G401 (cell line): ENCODE data around the gene CCHCR1. TPM values are rescaled to one million over a fixed set of nuclear protein-coding genes. Genes with fewer than 3 reads are reported as not detected.
A peak's percentile ranks its signal among the peaks of the same experiment; 100 is the strongest.
"Not testable (repeated sequence)": the region's sequence is repeated elsewhere in the genome, so short reads cannot be mapped to it uniquely, and the experiment has no call there.

Source experiments
- DNase-seq: peaks from one replicate; pipeline ENCODE4 v3.0.0-alpha.2; 2015; ENCODE audit warnings: low spot score
- in situ Hi-C: cut with HindIII; loops from 2 replicates; pipeline ENCODE4 v1.10.0; 2016; ENCODE audit warnings: low sequenced_read_pairs, mixed read lengths
- total RNA-seq: library from RNA; depleted of rRNA; stranded (reverse); fragments of >200 nt; shearing (Covaris generic); gene quantifications from 2 replicates; pipeline ENCODE4 v1.2.3, GENCODE V29; 2014

Gene CCHCR1
- total RNA-seq, 1 experiment from 2014 or later = 37.5 TPM

DNA sequence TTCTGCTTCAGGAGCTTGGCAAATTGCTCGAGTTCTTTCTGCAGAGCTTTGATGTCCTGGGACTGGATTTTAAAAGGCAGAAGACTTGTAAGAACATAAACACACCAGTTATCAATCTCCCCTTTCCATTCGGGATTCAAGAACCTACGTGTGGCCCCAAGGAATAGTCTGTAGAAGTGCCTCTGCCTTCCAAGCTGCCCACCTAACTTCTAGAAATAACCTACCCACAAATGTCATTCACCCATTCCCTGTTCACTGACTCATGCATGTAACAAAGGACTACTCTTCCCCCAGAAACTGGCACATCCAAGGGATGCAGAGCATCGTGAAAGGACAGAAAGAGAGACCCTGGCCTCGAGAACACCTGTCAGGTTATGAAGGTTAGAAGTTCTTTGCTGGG, 8.4 kb upstream of the CCHCR1 start:
- DNase-seq = no peak
- in situ Hi-C loops = no loop called here

DNA sequence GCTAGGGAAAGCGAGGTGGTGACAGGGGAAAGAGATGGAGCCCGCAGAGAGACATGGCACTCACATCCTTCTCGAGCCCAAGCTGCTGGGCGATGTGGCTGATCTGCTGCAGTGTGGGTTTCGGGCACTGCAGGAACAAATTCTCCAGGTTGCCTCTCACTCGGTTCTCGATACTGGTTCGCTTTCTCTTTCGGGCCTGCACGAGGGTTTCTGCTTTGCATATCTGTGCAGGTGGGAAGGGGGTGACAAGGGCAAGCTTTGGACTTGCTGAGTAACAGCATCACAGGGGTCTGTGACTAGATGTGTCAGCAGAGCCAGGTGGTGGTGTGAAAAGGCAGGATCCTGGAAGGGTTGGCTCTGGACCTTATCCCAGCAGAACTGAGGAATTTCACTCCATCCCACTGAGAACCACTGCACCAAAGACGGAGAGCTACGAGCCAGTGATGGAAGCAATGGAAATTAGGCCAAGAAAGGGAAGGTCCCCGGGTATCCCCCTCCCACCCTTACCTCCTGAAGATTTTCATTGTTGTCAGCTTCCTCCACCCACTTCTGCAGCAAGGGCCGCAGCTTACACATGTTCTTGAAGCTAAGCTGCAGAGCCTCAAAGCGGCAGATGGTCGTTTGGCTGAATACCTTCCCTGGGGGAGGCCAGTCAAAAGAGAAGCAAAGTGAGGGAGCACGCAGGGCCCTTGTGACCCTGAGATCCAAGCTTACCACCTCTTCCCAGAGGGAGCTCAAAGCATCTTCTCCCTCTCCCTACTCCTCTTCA, 7.6 kb upstream of the CCHCR1 start:
- DNase-seq, in situ Hi-C loops: not testable (repeated sequence)

DNA sequence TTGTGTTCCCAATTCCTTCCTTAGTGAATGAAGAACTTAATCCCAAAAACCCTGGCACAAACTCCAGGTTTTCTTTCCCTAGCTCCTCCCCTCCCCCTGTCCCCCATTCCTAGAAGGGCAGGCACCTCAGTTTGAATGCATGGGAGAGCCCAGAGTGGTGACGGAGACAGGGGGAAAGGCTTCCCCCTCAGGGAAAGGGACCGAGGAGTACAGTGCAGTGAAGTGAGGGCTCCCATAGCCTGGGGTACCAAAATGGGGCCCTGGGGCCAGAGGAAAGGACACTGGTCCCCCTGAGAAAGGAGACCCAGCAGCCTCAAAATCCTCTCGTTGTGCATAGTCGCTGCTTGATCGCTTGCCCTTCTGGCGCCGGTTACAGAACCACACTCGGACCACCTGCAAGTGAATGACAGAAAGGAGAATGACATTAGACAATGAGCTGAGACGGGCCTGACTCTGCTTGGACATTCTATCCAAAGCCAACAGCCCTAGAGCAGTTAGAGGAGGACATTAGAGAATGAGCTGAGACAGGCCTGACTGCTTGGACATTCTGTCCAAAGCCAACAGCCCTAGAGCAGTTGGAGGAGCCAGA, 7.0 kb upstream of the CCHCR1 start:
- in situ Hi-C loops, DNase-seq: not testable (repeated sequence)

DNA sequence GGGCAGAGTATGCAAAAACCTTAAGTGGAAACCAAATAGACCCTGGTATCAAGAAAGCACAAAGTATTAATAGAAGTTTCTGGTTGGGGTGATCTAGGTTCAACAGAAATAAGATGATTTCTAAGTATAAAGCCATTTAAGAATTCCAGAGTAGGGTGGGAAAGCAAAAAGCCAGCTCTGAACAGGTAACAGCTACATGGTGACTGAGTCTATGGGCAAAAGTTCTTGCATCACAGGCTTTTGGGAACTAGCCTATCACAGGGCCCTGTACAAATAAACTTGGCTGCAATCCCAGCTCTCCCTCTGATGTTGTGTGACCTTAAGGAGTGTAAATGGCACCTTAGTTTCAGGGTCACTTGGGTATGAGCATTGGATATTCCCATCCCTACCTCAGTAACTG, 6.3 kb upstream of the CCHCR1 start:
- no peak for DNase-seq
- in situ Hi-C loops = no loop called here

DNA sequence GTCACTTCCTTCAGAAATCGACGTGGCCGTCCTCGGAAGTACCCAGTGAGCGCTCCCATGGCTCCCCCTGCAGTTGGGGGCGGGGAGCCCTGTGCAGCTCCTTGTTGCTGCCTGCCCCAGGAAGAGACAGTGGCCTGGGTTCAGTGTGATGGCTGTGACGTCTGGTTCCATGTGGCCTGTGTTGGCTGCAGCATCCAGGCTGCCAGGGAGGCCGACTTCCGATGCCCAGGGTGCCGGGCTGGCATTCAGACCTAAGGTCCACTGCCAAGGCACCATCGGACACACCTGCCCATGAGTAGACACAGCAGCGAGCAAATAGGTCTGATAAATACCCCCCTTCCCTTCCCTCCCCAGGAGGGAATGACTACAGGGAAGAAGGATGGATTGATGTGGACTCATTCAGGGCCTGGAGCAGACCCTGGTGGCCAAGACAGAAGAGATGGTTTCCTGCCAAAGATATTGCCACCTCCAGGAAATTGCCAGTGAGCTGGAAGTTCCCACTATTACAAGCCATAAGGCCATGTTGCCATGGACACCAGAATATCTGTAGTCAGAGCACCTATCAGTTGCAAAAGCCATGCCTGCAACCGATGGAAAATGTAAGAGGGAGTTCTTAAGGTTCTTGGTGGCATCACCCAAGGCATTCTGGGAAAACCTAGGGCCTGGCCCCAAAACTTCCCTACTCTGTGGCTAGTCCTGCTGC, 5.0 kb upstream of the CCHCR1 start:
- peak; percentile 78 for DNase-seq
- in situ Hi-C loops = no loop called here

DNA sequence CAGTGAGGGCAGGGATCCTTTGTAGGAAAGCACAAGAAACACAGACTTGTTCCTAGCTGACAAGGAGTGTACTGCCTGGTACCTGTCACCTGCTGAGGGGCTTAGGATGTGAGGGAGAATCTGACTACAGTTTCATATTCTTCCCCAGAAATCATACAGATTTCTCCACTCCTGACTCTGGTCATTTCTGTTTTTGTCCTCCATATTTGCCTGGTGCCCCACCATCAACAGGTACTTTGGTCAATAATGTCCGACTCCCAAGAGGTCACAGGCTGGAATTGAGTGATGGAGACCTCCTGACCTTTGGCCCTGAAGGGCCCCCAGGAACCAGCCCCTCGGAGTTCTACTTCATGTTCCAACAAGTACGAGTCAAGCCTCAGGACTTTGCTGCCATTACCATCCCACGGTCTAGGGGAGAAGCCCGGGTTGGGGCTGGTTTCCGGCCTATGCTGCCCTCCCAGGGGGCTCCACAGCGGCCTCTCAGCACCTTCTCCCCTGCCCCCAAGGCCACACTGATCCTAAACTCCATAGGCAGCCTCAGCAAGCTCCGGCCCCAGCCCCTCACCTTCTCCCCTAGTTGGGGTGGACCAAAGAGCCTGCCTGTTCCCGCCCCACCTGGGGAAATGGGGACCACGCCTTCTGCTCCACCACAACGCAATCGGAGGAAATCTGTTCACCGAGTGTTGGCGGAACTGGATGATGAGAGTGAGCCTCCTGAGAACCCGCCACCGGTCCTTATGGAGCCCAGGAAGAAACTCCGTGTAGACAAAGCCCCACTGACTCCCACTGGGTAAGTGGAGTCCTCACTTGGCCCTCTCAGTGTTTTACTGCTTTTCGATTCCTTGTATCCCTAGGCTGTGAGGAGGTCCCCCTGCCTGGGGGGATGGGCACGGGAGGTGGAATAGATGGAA, 3.9 kb upstream of the CCHCR1 start:
- DNase-seq = no peak
- in situ Hi-C loops = no loop called here

DNA sequence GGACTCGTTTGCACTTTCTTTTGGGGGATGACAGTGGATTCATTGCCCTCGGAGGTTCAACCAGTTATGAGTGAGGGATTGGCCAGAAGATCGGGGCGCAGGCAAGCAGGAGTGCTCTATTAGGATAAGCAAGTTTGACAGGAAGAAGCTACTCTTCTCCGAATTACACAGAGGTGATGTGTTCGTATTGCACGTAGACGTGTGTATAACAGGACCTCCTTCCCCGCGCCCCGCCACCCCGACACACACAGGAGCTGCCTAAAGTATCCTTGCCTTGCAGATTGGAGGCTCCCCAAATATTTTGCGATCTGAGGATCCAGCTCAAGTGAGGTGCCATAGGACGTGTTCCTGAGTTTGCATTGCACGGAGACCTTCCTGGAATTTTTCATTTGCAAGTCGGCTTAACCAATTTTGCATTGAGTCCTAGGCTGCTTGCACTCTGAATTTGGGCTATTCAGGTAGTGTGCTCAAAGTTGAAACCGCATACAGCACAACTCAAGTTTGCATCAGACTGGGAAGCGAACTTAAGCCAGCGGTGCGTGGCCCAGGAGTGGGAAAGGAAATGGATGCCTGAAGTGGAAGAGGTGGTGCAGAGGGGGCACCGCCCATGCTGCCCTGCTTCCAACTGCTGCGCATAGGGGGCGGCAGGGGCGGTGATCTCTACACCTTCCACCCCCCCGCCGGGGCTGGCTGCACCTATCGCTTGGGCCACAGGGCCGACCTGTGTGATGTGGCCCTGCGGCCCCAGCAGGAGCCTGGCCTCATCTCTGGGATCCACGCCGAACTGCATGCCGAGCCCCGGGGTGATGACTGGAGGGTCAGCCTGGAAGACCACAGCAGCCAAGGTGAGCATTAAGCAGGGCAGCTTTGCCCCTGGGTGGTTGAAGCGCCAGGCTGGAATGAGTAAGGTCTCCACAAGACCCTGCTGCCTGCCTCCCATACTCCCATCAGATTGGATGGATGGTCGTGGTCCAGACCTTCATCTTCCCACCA, 1.6 kb upstream of the CCHCR1 start:
- DNase-seq = no peak
- in situ Hi-C loops = no loop called here

DNA sequence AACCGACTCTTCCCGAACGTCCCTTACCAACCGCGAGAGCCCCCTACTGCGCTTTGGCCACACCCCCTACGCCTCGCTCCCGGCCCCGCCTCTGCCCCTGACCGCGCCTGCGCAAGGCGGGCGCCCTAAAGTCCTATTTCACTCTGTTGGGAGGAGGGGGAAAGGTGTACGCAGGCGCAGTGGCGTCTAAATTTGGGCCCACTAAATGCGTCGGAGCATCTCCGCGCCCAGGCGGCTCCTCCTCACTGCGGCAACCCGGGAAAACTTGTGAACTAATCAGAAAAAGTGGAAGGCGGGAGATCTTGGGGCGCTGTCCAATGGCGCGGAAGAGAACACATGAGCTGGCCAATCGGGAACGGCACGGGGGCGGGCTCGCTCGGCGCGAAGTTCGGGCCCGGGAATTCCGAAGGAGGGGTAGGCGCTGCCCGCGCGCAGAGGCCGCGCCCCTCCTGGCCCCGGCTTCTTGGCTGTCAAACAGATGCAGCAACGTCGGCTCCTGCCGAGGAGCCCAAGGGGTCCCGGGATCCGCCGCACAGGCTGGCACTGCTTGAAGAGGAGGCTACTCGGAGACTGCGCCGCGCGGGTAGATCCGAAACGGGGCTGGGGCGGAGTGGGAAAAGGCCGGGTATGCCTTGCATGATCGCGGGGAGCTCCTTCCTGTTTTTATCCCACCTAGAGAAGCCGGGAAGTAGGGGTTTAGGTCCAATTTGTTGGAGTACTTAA, 699 bp upstream of the CCHCR1 start, which contains the start of gene TCF19:
TCF19 (plus strand) TSS at position 450 of the 723 bp plus-strand sequence. CDS start 881 bp downstream, outside the sequence.
- in situ Hi-C loops = no loop called here

DNA sequence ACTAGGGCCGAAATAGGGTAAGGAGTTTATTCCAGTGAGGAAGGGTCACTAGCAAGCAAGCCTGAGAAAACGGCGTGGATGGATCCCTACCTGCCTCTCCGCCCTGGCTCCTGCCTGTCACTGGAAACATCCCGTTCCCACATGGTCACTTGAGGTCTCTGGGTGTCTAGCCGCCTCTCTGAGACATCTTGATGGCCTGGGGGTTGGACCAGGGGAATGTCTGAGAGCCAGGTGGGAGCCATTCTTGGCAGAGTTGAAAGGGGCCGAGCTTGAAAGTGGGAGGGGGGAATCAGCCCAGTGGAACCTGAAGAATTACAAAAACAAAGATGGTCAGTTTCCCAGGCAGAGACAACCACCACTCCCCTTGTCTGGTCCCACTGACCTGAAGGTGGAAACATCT, 961 bp downstream of the CCHCR1 start:
- in situ Hi-C loops = no loop called here
- DNase-seq = no peak

More for the DNA sequence above, 699 bp upstream of the CCHCR1 start, which contains the start of gene TCF19:
- peak; percentile 99 for DNase-seq

DNA sequence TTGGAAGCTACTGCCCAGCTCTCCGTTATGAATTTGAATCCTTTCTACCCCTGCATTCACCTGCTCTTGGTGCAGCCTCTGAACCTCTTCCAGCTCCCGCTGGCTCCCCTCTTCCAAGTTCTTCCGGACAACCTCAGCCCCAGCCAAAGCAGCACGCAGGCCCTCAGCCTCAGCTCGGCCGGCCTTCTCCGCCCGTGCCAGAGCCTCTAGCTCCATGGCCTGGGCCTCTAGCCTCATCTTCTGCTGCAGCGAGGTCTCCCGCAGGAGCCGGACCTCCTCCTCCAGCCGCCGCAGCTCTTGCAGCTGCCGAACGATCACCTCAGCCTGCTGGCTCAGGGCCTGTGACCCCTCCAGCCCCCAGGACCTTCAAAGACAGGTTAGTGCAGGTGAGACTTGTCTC, 3.2 kb downstream of the CCHCR1 start:
- in situ Hi-C loops = no loop called here
- DNase-seq = no peak

DNA sequence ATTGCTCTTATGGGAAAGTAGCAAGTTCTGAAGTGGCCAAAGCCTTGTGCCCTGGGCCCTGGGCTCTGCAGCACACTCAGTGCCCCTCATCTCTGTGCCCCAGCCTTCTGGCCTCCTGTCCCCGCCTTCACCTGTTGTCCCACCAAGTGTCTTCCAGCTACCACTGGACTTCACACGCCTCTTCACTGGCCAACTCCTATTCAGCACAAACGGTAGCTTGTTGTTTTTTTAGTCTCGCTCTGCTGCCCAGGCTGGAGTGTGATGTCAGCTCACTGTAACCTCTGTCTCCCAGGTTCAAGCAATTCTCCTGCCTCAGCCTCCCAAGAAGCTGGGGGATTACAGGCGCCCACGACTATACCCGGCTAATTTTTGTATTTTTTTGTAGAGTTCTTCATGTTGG, 4.8 kb downstream of the CCHCR1 start:
- DNase-seq = no peak
- in situ Hi-C loops = no loop called here

DNA sequence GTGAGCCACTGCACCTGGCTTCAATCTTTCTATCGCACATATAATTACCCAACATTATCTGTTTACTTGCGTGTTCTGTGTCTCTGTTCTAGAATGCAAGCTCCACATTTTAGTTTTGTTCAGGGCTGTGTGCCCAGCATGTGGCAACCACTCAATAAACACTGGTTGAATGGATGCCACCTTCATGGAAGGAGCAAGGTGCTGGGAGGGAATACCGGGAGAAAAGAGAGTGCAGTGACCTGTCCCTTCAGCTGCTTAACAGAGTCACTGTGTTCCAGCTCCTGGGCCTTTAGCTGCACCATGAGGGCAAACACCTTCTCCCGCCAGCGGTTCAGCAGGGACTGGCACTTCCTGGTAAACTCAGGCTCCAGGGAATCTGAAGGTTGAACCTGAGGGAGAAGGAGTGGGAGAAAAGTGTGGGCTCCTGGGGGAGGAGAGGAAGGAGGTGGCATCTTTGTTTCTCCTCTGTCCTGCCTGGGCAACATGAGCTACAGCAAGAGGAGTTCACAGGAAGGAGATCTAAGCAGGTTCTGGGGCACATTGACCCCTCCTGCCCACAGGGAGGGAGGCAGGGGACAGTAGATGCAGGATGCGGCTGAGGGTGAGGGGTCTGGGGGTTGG, 7.7 kb downstream of the CCHCR1 start:
- DNase-seq = no peak
- in situ Hi-C loops = no loop called here

DNA sequence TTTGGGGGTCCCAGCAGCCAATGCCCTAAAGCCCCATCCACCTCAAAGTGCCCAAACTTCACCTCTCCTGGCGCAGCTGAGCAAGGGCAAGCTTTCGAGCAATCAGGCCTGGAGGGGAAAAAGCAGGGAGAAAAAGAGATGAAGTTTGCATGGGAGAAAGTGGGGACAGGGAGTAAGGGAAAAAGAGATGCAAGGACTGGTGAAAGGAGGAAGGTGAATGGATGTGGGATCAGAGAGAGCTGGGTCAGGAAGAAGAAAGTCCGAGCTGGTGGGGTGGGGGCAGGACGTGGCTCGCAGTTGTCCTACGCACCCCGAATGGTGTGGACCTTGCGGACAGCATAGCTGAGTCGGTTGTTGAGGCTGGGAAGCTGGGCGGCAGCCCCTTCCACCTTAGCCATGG, 12.2 kb downstream of the CCHCR1 start:
- no peak for DNase-seq
- in situ Hi-C loops = no loop called here

DNA sequence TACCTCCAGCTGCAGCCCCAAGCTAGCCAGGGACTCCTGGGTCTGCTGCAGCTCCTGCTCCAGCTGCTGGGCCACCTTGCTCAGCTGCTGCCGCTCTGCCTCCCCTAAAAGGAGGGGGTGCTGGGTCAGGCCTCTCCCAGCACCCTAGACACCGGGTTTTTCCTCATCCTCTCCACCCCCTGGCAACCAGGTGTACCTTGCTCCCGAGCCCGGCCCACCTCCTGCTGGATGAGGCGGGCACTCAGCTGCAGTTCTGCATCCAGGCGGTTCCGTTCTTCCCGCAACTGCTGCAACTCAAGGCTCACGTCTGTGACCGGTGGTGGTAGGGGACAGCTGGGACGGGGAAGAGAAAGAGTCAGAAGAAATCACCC, 12.6 kb downstream of the CCHCR1 start:
- in situ Hi-C loops = no loop called here
- no peak for DNase-seq

DNA sequence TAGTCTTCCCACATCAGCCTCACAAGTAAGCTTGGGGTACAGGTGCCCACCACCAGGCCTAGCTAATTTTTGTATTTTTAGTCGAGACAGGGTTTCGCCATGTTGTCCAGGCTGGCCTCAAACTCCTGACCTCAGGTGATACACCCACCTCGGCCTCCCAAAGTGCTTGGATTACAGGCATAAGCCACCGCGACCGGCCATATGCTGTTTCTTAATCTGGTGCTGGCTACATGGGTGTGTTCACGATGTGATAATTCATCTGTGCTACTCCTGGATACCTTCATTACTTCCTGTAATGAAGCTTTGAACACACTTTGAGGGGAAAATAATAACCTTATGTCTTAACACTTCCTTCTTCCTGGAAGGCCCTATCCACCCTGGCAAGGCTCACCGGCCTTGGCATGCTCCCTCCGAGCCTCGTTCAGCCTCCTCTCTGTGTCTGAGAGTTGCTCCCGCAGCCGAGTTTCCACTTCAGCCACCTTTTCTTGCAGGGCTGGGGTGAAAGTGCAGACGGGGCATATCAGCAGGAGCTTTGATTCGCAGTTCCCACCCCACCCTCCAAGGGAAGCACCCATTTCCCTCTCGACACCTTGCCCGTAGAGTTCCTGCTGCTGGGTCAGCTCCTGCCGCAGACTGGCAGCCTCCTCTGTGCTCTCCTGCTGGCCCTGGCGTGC, 13.2 kb downstream of the CCHCR1 start:
- in situ Hi-C loops = no loop called here
- no peak for DNase-seq

DNA sequence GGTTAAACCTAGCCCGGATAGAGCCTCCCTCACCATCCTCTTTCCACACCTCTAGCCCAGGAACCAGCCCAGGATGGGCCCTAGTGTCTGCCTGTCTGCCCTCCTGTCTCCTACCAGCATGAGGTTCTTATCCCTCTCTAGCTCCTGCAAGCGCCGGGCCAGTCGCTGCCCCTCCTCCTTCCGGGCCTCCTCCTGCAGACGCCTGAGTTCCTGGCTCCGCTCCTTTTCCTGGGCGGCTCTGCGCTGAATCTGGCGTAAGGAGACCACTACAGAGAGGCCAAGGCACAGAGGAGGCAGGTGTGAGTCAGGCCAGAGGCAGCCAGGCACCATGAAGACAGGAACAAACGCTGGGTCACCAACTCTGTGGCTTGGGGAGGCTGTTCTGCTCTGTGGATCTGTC, 14.5 kb downstream of the CCHCR1 start:
- in situ Hi-C loops = no loop called here
- DNase-seq = no peak

DNA sequence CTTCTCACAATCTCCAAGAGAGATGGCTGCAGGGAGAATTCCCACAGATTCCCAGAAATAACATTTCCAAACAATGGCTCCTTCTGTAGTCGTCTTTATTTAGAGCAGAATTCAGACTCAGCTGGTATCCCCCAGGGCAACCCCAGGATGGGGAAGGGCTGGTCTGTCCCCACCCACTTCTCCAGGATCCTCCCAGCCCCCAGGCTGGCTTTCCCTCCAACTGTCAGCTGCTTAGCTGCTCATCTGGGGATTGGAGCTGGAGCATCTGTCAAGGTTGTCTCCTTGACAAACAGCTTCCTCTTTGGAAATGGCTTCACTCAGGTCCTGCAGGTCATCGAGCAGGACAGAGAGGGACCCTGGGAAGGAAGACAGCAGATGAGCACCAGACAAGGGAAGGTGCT, 15.2 kb downstream of the CCHCR1 start:
- no peak for DNase-seq
- in situ Hi-C loops = no loop called here
